Measurements from ENCODE around the gene CDH3. TPM values are rescaled to one million over a fixed set of nuclear protein-coding genes. Genes with fewer than 3 reads are reported as not detected.

Gene CDH3
- total and polyA plus RNA-seq, 2 donors from 2014 or later, result 9.8 to 61.3 TPM

- Histone ChIP-seq H3K9me3 (ENCODE audit: control insufficient read depth in 2 of 3, insufficient read depth in 1 of 3, low read length in 3 of 3) (no peaks in the 10 kb centered on the region), H3K4me3 (ENCODE audit: low read length in 3 of 3) (no peak overlapping the region), H3K4me1 (ENCODE audit: control insufficient read depth in 2 of 3, insufficient read depth in 2 of 3, low read depth in 1 of 3, low read length in 3 of 3) (peaks cover 0 to 4% (median 0%) of the 10 kb centered on the region in 3 donors), H3K36me3 (ENCODE audit: control insufficient read depth in 2 of 3, insufficient read depth in 3 of 3, low read length in 3 of 3) (no peaks in the 10 kb centered on the region), H3K27me3 (ENCODE audit: control insufficient read depth, insufficient read depth, low read length) (no peaks in the 10 kb centered on the region), H3K27ac (ENCODE audit: low read depth in 2 of 2, low read length in 2 of 2) (no peak overlapping the region), H3K9ac (ENCODE audit: low read length in 3 of 3) (no peak overlapping the region)
- TF ChIP-seq, protein P1, sequence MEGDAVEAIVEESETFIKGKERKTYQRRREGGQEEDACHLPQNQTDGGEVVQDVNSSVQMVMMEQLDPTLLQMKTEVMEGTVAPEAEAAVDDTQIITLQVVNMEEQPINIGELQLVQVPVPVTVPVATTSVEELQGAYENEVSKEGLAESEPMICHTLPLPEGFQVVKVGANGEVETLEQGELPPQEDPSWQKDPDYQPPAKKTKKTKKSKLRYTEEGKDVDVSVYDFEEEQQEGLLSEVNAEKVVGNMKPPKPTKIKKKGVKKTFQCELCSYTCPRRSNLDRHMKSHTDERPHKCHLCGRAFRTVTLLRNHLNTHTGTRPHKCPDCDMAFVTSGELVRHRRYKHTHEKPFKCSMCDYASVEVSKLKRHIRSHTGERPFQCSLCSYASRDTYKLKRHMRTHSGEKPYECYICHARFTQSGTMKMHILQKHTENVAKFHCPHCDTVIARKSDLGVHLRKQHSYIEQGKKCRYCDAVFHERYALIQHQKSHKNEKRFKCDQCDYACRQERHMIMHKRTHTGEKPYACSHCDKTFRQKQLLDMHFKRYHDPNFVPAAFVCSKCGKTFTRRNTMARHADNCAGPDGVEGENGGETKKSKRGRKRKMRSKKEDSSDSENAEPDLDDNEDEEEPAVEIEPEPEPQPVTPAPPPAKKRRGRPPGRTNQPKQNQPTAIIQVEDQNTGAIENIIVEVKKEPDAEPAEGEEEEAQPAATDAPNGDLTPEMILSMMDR (IDR thresholded peaks at IDR 0.05; ENCODE audit: borderline replicate concordance, extremely low read depth, insufficient read depth), result no peak
- DNase-seq (no peak), FAIRE-seq (no peak)
- intact Hi-C loops (cut with DNase I), result no loop called here
Measured at GRCh38 chr16:68732741-68733399, 87.8 kb downstream of the CDH3 start.

DNA sequence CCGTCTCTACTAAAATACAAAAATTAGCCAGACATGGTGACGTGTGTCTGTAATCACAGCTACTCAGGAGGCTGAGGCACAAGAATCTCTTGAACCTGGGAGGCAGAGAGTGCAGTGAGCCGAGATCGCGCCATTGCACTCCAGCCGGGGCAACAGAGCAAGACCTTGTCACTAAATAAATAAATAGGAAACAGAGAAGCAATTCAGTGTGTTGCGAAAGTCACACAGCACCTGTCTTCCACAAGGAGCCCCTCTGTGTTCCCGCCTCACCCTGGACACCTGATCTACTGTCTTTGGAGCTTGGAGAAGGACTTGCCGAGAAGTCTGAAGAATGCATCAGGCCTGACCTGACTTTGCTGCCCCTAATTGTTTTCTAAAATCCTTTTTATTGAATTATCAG lies 88.5 kb downstream of the CDH3 start:
- H3K9ac ChIP-seq (ENCODE audit: low read length in 3 of 3), result no peak overlapping the region
- H3K36me3 ChIP-seq (ENCODE audit: control insufficient read depth in 2 of 3, insufficient read depth in 3 of 3, low read length in 3 of 3), result no peaks in the 10 kb centered on the region
- TF ChIP-seq, protein P1 (IDR thresholded peaks at IDR 0.05; ENCODE audit: borderline replicate concordance, extremely low read depth, insufficient read depth), result no peak
- H3K9me3 ChIP-seq (ENCODE audit: control insufficient read depth in 2 of 3, insufficient read depth in 1 of 3, low read length in 3 of 3), result no peaks in the 10 kb centered on the region
- peaks cover 0 to 8% (median 0%) of the 10 kb centered on the region in 3 donors for H3K4me1 ChIP-seq (ENCODE audit: control insufficient read depth in 2 of 3, insufficient read depth in 2 of 3, low read depth in 1 of 3, low read length in 3 of 3)
- H3K27me3 ChIP-seq (ENCODE audit: control insufficient read depth, insufficient read depth, low read length), result no peaks in the 10 kb centered on the region
- FAIRE-seq (no peak), DNase-seq (no peak)
- no peak overlapping the region for H3K4me3 ChIP-seq (ENCODE audit: low read length in 3 of 3)
- no peak overlapping the region for H3K27ac ChIP-seq (ENCODE audit: low read depth in 2 of 2, low read length in 2 of 2)
- intact Hi-C loops (cut with DNase I), result no loop called here

DNA sequence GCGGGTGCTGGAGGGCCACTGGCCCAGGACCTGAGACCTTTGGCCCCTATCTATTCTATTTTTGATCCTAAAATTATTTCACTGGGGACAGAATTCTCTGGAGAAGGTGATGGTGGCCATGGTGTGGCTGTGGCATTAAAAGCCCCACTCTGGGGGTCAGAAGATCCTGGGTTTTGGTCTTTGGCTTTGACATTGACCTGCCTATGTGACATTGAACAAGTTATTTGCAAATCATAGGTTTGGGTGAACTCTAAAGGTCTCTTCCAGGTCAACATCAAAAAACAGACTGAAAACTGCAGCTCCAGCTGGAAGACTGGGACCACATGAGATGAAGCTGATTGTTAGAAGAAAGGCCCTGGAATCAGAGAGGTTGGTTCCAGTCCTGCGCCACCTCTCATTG lies 89.7 kb downstream of the CDH3 start:
- Histone ChIP-seq H3K9ac (ENCODE audit: low read length in 3 of 3) (no peak overlapping the region), H3K9me3 (ENCODE audit: control insufficient read depth in 2 of 3, insufficient read depth in 1 of 3, low read length in 3 of 3) (no peaks in the 10 kb centered on the region), H3K4me3 (ENCODE audit: low read length in 3 of 3) (no peak overlapping the region), H3K27ac (ENCODE audit: low read depth in 2 of 2, low read length in 2 of 2) (no peak overlapping the region), H3K27me3 (ENCODE audit: control insufficient read depth, insufficient read depth, low read length) (no peaks in the 10 kb centered on the region), H3K4me1 (ENCODE audit: control insufficient read depth in 2 of 3, insufficient read depth in 2 of 3, low read depth in 1 of 3, low read length in 3 of 3) (peaks cover 0 to 9% (median 0%) of the 10 kb centered on the region in 3 donors), H3K36me3 (ENCODE audit: control insufficient read depth in 2 of 3, insufficient read depth in 3 of 3, low read length in 3 of 3) (no peaks in the 10 kb centered on the region)
- TF ChIP-seq, protein P1 (IDR thresholded peaks at IDR 0.05; ENCODE audit: borderline replicate concordance, extremely low read depth, insufficient read depth), result no peak
- no peak for DNase-seq
- intact Hi-C loops (cut with DNase I), result no loop called here
- no peak for FAIRE-seq
